ENCODE data around the gene REN.

REN gene

DNA sequence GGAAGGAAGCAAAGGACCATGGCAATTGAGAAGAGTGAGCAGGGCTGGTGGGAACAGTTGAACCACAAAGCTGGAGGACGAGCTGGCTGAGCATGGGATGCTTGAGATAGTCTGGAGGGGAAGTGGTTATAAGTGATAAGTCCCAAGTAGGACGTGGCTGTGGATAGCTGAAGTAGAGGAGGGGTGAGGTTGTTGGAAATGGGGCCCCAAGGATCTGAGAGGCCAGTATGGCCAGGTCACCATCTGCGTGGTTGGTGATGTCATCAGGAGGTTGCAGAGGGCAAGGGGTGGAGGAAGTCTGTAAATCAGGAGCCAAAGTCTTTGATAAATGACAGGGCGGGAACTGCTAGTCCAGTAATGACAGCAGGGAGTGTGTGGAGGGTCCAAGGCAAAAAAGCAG is 11.0 kb upstream of the REN start:
- no peak for FAIRE-seq
- DNase-seq (ENCODE audit: insufficient read length, low spot score), result no peak
- TF ChIP-seq, protein P1, sequence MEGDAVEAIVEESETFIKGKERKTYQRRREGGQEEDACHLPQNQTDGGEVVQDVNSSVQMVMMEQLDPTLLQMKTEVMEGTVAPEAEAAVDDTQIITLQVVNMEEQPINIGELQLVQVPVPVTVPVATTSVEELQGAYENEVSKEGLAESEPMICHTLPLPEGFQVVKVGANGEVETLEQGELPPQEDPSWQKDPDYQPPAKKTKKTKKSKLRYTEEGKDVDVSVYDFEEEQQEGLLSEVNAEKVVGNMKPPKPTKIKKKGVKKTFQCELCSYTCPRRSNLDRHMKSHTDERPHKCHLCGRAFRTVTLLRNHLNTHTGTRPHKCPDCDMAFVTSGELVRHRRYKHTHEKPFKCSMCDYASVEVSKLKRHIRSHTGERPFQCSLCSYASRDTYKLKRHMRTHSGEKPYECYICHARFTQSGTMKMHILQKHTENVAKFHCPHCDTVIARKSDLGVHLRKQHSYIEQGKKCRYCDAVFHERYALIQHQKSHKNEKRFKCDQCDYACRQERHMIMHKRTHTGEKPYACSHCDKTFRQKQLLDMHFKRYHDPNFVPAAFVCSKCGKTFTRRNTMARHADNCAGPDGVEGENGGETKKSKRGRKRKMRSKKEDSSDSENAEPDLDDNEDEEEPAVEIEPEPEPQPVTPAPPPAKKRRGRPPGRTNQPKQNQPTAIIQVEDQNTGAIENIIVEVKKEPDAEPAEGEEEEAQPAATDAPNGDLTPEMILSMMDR (IDR thresholded peaks at IDR 0.05; ENCODE audit: insufficient read depth, missing control alignments), result no peak

DNA sequence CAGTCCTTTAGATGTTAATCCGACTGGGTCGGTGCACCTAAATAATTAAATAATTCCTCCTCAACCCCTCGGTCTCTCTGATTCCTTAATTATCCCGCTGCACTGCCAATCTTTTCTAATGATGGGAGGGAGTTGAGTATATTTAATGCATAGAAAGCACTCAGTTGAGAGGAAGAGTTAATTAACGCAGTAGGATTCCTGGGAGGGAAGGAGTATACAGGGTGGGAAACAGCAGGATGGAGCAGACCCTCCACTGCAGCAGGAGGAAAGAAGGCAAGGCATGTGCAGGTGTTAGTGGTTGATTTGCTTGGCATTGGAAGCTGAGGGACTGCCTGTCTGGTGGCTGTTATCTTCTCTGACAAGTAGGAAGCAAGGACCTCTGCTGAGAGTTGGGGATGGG is 9.9 kb upstream of the REN start:
- FAIRE-seq (no peak), DNase-seq (ENCODE audit: insufficient read length, low spot score) (no peak)
- TF ChIP-seq, protein P1 (IDR thresholded peaks at IDR 0.05; ENCODE audit: insufficient read depth, missing control alignments), result no peak

DNA sequence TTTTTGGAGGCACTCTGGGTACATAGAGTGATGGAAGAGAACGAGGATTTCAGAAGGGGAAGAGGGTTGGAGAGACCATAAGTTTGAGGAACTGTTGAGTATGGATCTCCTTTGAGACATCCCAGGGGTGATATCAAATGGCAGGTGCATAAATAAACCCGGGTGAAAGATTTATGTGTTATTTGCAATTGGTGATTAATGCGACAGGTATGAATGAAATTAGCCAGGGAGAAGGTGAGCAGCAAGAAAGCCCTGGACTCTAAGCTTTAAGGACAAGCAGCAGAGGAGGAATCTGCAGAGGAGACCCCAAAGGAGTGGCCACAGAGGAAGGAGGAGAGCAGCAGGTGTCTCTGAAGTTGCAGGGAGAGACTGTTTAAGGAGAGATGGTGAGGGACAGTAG is 8.8 kb upstream of the REN start:
- TF ChIP-seq, protein P1 (IDR thresholded peaks at IDR 0.05; ENCODE audit: insufficient read depth, missing control alignments), result no peak
- FAIRE-seq, result no peak
- no peak for DNase-seq (ENCODE audit: insufficient read length, low spot score)

DNA sequence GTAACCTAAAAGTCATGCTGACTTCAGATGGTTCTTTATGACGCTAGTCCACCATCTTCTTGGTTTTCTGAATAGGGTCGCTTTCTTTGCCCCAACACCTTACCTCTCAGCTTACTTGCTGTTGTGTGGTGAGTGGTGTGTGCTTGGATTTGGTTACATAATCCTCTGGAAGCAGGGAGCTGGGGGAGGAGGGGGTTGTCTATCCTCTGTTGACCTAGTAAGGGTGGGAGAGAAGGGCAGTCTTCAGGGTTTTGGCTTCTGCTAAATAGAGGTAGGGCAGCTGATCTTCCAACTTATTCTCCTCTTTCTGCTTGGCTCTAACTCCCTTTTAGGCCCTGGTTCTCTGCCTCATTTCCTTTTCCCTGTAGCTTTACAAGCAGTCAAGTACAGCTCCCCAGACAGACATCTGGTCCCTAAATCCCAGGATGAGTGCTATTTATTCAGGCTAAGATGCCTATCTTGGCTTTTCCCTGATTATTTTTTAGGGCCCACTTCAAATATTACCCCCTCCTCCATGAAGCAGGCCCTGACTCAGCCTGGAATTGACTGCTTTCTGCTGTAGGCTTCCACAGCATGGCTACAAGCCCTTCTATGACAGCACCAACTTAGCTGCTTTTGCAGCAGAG is 6.4 kb upstream of the REN start:
- DNase-seq (ENCODE audit: insufficient read length, low spot score) (peak; percentile 69), FAIRE-seq (peak; percentile 94)
- TF ChIP-seq, protein P1 (IDR thresholded peaks at IDR 0.05; ENCODE audit: insufficient read depth, missing control alignments), result no peak

DNA sequence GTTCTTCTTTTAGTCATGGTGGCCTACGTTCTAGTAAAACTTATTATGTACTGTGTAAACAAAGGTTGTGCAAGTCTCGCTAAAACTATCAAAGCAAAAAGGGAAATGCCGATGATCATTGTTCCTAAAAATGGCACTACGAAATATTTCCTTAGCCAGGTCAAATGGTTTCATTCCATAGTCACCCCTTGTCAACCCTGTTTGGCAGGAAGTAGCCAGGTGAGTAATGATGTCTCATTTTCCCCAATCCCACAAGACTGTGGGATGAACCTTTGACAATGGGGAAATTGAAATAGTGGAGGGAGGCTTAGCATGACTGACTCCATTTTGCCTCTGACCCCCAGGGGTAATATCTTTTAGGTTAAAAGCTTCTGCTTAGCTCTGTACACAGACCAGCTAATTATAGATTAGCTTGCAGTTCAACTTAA is 5.6 kb upstream of the REN start:
- FAIRE-seq (peak; percentile 64), DNase-seq (ENCODE audit: insufficient read length, low spot score) (no peak)
- TF ChIP-seq, protein P1 (IDR thresholded peaks at IDR 0.05; ENCODE audit: insufficient read depth, missing control alignments), result no peak

DNA sequence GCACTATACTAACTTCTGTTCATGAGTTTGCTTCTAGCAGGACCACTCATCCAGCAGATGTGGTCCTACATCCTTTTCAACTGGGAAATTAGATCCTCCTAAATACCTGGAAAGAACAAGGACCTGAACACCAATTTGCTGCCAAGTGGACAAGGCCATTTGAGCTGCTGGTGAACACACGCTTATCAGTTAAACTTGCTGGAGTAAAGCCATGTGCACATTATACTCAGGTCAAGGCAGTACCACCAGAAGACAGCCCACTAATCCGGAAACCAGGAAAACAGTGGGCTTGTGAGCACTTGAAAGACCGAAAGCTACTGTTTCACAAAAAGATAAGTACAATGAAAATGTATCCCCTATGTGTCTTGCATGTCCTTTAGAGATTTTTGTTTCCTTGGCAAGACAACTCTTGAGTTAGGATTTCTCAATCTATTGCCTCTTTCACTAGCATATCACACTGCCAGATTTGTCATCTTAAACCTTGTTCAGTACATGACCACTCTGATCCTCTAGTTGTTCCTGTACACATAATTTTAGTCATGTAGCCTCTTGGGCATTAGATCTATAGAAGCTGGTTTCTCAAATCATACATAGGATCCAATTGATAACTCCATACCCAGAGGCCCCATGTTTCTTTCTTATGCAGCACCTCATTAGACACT is 4.5 kb upstream of the REN start:
- FAIRE-seq (peak; percentile 83), DNase-seq (ENCODE audit: insufficient read length, low spot score) (no peak)
- TF ChIP-seq, protein P1 (IDR thresholded peaks at IDR 0.05; ENCODE audit: insufficient read depth, missing control alignments), result no peak

DNA sequence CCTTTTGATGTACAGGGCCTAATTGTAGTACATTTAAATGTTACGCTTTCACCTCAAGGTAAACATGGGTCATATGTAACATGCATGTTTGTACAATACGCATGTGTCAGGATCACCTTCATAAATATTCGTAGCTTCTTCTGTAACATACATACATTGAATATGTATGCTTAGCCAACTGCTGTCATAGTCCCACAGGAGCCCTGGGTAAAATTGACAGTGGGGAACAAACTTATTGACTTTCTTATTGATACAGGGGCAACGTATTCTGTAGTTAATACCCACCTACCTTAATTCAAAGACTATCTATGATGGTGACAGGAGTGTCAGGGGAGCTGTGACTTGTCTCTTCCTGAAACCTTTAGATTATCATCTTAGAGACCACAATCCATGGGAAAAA is 3.7 kb upstream of the REN start:
- DNase-seq (ENCODE audit: insufficient read length, low spot score) (no peak), FAIRE-seq (peak; percentile 80)
- TF ChIP-seq, protein P1 (IDR thresholded peaks at IDR 0.05; ENCODE audit: insufficient read depth, missing control alignments), result no peak
